Measurements from ENCODE around the gene FIGNL2. TPM values are rescaled to one million over a fixed set of nuclear protein-coding genes. Genes with fewer than 3 reads are reported as not detected.

FIGNL2 gene
- total and polyA plus RNA-seq, 2 experiments from 2014 or later: 0.13 to 0.32 TPM

- WGBS, 2 experiments (ENCODE audit: low coverage in 1 of 2, low lambda C conversion rate in 2 of 2, missing lambda C conversion rate in 2 of 2): 51 to 52% methylated on average over 4 of the region's 4 CpGs
- Histone ChIP-seq H3K36me3 (ENCODE audit: low read depth) (no peaks in the 10 kb centered on the region), H2AFZ (no peak overlapping the region), H3F3A (ENCODE audit: insufficient read depth) (no peaks in the 10 kb centered on the region), H3K79me2 (ENCODE audit: insufficient read depth) (no peaks in the 10 kb centered on the region), H3K4me3 (no peak overlapping the region), H3K4me1 (ENCODE audit: insufficient read depth) (no peaks in the 10 kb centered on the region; the same call in 1 of the 2 replicates), H4K20me1 (ENCODE audit: insufficient read depth) (no peaks in the 10 kb centered on the region), H3K9ac (no peak overlapping the region), H3K9me2 (ENCODE audit: insufficient read depth) (no peaks in the 10 kb centered on the region), H3K27ac (no peak overlapping the region), H3K9me3 (ENCODE audit: low read depth) (no peaks in the 10 kb centered on the region), H3K4me2 (ENCODE audit: unreplicated experiment) (no peak overlapping the region), H3K27me3 (replicated peaks; ENCODE audit: insufficient read depth) (peaks cover 79% of the 10 kb centered on the region)
- no peak for DNase-seq
- TF ChIP-seq EZH2phosphoT487 (IDR thresholded peaks at IDR 0.05; ENCODE audit: insufficient read depth, low read depth) (no peak), EZH2 (IDR thresholded peaks at IDR 0.05; ENCODE audit: insufficient read depth, poor library complexity, severe bottlenecking) (no peak)
- in situ Hi-C loops (cut with MboI): no loop called here
Measured at GRCh38 chr12:51844854-51845253, 3.7 kb downstream of the FIGNL2 start.

- no peaks in the 10 kb centered on the region for H4K20me1 ChIP-seq (ENCODE audit: insufficient read depth)
- no peaks in the 10 kb centered on the region for H3K4me1 ChIP-seq (ENCODE audit: insufficient read depth)
- H3K4me2 ChIP-seq (ENCODE audit: unreplicated experiment): no peak overlapping the region
Measured at GRCh38 chr12:51841727-51842126, 6.8 kb downstream of the FIGNL2 start.

GRCh38 chr12:51840966-51841365, 7.6 kb downstream of the FIGNL2 start:
- TF ChIP-seq EZH2 (IDR thresholded peaks at IDR 0.05; ENCODE audit: insufficient read depth, poor library complexity, severe bottlenecking) (no peak), EZH2phosphoT487 (IDR thresholded peaks at IDR 0.05; ENCODE audit: insufficient read depth, low read depth) (no peak)
- Histone ChIP-seq H3K9me3 (ENCODE audit: low read depth) (no peaks in the 10 kb centered on the region), H3F3A (ENCODE audit: insufficient read depth) (no peaks in the 10 kb centered on the region), H3K36me3 (ENCODE audit: low read depth) (no peaks in the 10 kb centered on the region), H3K27me3 (replicated peaks; ENCODE audit: insufficient read depth) (peaks cover 76% of the 10 kb centered on the region), H3K4me3 (no peak overlapping the region), H3K4me1 (ENCODE audit: insufficient read depth) (no peaks in the 10 kb centered on the region), H3K79me2 (ENCODE audit: insufficient read depth) (no peaks in the 10 kb centered on the region), H3K9ac (no peak overlapping the region), H3K9me2 (ENCODE audit: insufficient read depth) (no peaks in the 10 kb centered on the region), H3K27ac (no peak overlapping the region), H3K4me2 (ENCODE audit: unreplicated experiment) (no peak overlapping the region), H4K20me1 (ENCODE audit: insufficient read depth) (no peaks in the 10 kb centered on the region), H2AFZ (no peak overlapping the region)
- WGBS, 2 experiments (ENCODE audit: low coverage in 1 of 2, low lambda C conversion rate in 2 of 2, missing lambda C conversion rate in 2 of 2): 46 to 56% methylated on average over 6 of the region's 6 CpGs
- in situ Hi-C loops (cut with MboI): no loop called here
- DNase-seq: no peak

More at GRCh38 chr12:51841727-51842126, 6.8 kb downstream of the FIGNL2 start:
- no peak overlapping the region for H2AFZ ChIP-seq
- DNase-seq: no peak
- no peaks in the 10 kb centered on the region for H3K9me2 ChIP-seq (ENCODE audit: insufficient read depth)
- H3K9me3 ChIP-seq (ENCODE audit: low read depth): no peaks in the 10 kb centered on the region
- peaks cover 78% of the 10 kb centered on the region for H3K27me3 ChIP-seq (replicated peaks; ENCODE audit: insufficient read depth)
- H3K4me3 ChIP-seq: no peak overlapping the region
- no peaks in the 10 kb centered on the region for H3K79me2 ChIP-seq (ENCODE audit: insufficient read depth)
- no peak overlapping the region for H3K27ac ChIP-seq
- no peaks in the 10 kb centered on the region for H3F3A ChIP-seq (ENCODE audit: insufficient read depth)
- 4% methylated on average over 6 of the region's 6 CpGs for WGBS, 2 experiments (ENCODE audit: low coverage in 1 of 2, low lambda C conversion rate in 2 of 2, missing lambda C conversion rate in 2 of 2)
- H3K36me3 ChIP-seq (ENCODE audit: low read depth): no peaks in the 10 kb centered on the region
- in situ Hi-C loops (cut with MboI): no loop called here
- H3K9ac ChIP-seq: no peak overlapping the region
- no peak for TF ChIP-seq EZH2phosphoT487 (IDR thresholded peaks at IDR 0.05; ENCODE audit: insufficient read depth, low read depth)
- TF ChIP-seq EZH2 (IDR thresholded peaks at IDR 0.05; ENCODE audit: insufficient read depth, poor library complexity, severe bottlenecking): no peak

- H4K20me1 ChIP-seq (ENCODE audit: insufficient read depth): no peaks in the 10 kb centered on the region
- TF ChIP-seq EZH2phosphoT487 (IDR thresholded peaks at IDR 0.05; ENCODE audit: insufficient read depth, low read depth): no peak
- no peak for TF ChIP-seq EZH2 (IDR thresholded peaks at IDR 0.05; ENCODE audit: insufficient read depth, poor library complexity, severe bottlenecking)
- no peak for DNase-seq
- no peaks in the 10 kb centered on the region for H3K4me1 ChIP-seq (ENCODE audit: insufficient read depth)
- no peak overlapping the region for H2AFZ ChIP-seq
- H3K9me2 ChIP-seq (ENCODE audit: insufficient read depth): no peaks in the 10 kb centered on the region
- no peaks in the 10 kb centered on the region for H3K36me3 ChIP-seq (ENCODE audit: low read depth)
- 44 to 50% methylated on average over 5 of the region's 5 CpGs for WGBS, 2 experiments (ENCODE audit: low coverage in 1 of 2, low lambda C conversion rate in 2 of 2, missing lambda C conversion rate in 2 of 2)
- H3K4me3 ChIP-seq: no peak overlapping the region
- peaks cover 74% of the 10 kb centered on the region for H3K27me3 ChIP-seq (replicated peaks; ENCODE audit: insufficient read depth)
- H3K79me2 ChIP-seq (ENCODE audit: insufficient read depth): no peaks in the 10 kb centered on the region
- no peak overlapping the region for H3K27ac ChIP-seq
- H3K9ac ChIP-seq: no peak overlapping the region
- no peak overlapping the region for H3K4me2 ChIP-seq (ENCODE audit: unreplicated experiment)
- no peaks in the 10 kb centered on the region for H3F3A ChIP-seq (ENCODE audit: insufficient read depth)
- in situ Hi-C loops (cut with MboI): no loop called here
- H3K9me3 ChIP-seq (ENCODE audit: low read depth): no peaks in the 10 kb centered on the region
Measured at GRCh38 chr12:51839310-51839947, 9.1 kb downstream of the FIGNL2 start.
